ENCODE results near the gene WNT4. TPM values are rescaled to one million over a fixed set of nuclear protein-coding genes. Genes with fewer than 3 reads are reported as not detected.

The WNT4 gene
- total and polyA plus RNA-seq, 10 of the 15 experiments (the other 5 are each of a cell fraction or from before 2014, with no cell fraction given), result 0.01 TPM; not detected in 9

DNA sequence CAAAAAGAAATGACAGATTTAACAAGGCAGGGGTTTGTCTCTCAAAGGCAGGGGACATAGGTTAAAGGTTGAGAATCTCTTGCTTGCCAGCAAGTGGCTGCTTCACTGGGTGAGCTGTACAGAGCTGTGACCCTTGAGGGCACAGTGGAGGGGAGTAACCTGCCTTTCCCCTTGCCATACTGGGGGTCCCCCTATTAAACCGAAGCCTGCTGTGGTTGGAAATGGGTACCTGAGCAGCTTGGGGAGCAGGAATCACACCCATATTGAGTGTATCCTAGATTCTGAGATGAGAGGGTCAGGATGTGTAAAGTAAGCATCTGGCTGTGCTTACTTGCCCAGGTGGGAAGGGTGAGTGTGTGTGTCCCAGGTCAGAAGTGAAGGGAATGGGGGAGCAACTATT is 31.8 kb downstream of the WNT4 start:
- Histone ChIP-seq H2AFZ (ENCODE audit: control insufficient read depth, low read depth, low read length) (no peak overlapping the region), H3K36me3 (ENCODE audit: control insufficient read depth in 2 of 2, insufficient read depth in 2 of 2, low read length in 1 of 2) (peaks cover 15 to 26% of the 10 kb centered on the region in 2 experiments; a peak in 3 of 4 replicates), H3K4me2 (ENCODE audit: control insufficient read depth, insufficient read depth) (no peak overlapping the region), H4K20me1 (ENCODE audit: control insufficient read depth, insufficient read depth) (no peaks in the 10 kb centered on the region; the same call in 1 of the 2 replicates), H3K9me3 (replicated peaks; ENCODE audit: control insufficient read depth, insufficient read depth, low read length) (no peaks in the 10 kb centered on the region), H3K27me3 (replicated peaks in 1 of 2; ENCODE audit: control insufficient read depth in 2 of 2, insufficient read depth in 2 of 2, low read length in 1 of 2) (no peaks in the 10 kb centered on the region), H3K4me3 (no peak overlapping the region), H3K27ac (ENCODE audit: control insufficient read depth, insufficient read depth) (no peak overlapping the region), H3K9ac (ENCODE audit: control insufficient read depth, insufficient read depth, low read length) (no peak overlapping the region), H3K4me1 (ENCODE audit: control insufficient read depth, insufficient read depth, low read length) (peaks cover 16% of the 10 kb centered on the region), H3K79me2 (ENCODE audit: control insufficient read depth, insufficient read depth, low read length) (peaks cover 2% of the 10 kb centered on the region; the same call in 1 of the 2 replicates)
- ChIA-PET CTCF (interaction anchor here (0.6 to 2.1 kb wide), 4 partner anchors 10 to 1436 kb away, joined by 3 to 9 read pairs (median 4); no protein-coding TSS in a partner anchor), SMC1A (ENCODE audit: uncharacterized antibody, unreplicated experiment) (interaction anchor here (1.0 kb wide), 1 partner anchor 87 kb away, joined by 4 read pairs; no protein-coding TSS in a partner anchor), RAD21 (ENCODE audit: unreplicated experiment) (no interaction called here), POLR2A (interaction anchor here (2.0 kb wide), 1 partner anchor 11 kb away, joined by 8 read pairs; no protein-coding TSS in a partner anchor)
- ATAC-seq (no peak), DNase-seq (ENCODE audit: low read depth, low spot score) (no peak), FAIRE-seq (no peak)
- TF ChIP-seq POLR2AphosphoS2 (IDR thresholded peaks at IDR 0.05; ENCODE audit: low read depth, low read length) (peak; percentile 39; the same call in 1 of the 2 replicates), SPI1 (IDR thresholded peaks at IDR 0.05; ENCODE audit: borderline replicate concordance, insufficient read depth, low read depth, low read length) (no peak)
- in situ Hi-C loops (cut with MboI), result no loop called here
- intact Hi-C loops (cut with micrococcal nuclease; ENCODE audit: unreplicated experiment), result no loop called here
- WGBS (ENCODE audit: insufficient coverage, insufficient replicate concordance, low lambda C conversion rate, missing lambda C conversion rate), result 29% methylated on average over 1 of the region's 1 CpG
- TSS peak; percentile 12 for BruUV-seq (replicated peaks)

DNA sequence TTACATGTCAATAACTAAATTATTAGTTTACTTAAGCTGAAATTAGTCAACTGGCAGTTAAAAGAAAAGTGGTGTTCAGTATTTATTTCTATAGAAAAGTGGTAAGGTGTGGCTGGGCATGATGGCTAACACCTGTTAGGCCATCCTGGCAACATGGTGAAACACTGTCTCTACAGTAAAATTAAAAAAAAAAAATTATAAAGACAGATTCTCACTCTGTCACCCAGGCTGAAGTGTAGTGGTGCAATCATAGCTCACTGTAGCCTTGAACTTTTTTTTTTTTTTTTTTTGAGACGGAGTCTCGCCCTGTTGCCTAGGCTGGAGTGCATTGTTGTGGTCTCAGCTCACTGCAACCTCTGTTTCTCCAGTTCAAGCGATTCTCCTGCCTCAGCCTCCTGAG is 32.9 kb downstream of the WNT4 start:
- H3K79me2 ChIP-seq (ENCODE audit: control insufficient read depth, insufficient read depth, low read length), result peaks cover 5% of the 10 kb centered on the region
- FAIRE-seq, result no peak
- no peak for TF ChIP-seq FOXM1 (IDR thresholded peaks at IDR 0.05; ENCODE audit: low read depth, low read length)
- TF ChIP-seq, protein P1, sequence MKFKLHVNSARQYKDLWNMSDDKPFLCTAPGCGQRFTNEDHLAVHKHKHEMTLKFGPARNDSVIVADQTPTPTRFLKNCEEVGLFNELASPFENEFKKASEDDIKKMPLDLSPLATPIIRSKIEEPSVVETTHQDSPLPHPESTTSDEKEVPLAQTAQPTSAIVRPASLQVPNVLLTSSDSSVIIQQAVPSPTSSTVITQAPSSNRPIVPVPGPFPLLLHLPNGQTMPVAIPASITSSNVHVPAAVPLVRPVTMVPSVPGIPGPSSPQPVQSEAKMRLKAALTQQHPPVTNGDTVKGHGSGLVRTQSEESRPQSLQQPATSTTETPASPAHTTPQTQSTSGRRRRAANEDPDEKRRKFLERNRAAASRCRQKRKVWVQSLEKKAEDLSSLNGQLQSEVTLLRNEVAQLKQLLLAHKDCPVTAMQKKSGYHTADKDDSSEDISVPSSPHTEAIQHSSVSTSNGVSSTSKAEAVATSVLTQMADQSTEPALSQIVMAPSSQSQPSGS (IDR thresholded peaks at IDR 0.05; ENCODE audit: low read length), result no peak
- no peak for TF ChIP-seq ZBED1 (IDR thresholded peaks at IDR 0.05; ENCODE audit: borderline replicate concordance)
- TF ChIP-seq, protein P2, sequence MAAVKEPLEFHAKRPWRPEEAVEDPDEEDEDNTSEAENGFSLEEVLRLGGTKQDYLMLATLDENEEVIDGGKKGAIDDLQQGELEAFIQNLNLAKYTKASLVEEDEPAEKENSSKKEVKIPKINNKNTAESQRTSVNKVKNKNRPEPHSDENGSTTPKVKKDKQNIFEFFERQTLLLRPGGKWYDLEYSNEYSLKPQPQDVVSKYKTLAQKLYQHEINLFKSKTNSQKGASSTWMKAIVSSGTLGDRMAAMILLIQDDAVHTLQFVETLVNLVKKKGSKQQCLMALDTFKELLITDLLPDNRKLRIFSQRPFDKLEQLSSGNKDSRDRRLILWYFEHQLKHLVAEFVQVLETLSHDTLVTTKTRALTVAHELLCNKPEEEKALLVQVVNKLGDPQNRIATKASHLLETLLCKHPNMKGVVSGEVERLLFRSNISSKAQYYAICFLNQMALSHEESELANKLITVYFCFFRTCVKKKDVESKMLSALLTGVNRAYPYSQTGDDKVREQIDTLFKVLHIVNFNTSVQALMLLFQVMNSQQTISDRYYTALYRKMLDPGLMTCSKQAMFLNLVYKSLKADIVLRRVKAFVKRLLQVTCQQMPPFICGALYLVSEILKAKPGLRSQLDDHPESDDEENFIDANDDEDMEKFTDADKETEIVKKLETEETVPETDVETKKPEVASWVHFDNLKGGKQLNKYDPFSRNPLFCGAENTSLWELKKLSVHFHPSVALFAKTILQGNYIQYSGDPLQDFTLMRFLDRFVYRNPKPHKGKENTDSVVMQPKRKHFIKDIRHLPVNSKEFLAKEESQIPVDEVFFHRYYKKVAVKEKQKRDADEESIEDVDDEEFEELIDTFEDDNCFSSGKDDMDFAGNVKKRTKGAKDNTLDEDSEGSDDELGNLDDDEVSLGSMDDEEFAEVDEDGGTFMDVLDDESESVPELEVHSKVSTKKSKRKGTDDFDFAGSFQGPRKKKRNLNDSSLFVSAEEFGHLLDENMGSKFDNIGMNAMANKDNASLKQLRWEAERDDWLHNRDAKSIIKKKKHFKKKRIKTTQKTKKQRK (IDR thresholded peaks at IDR 0.05; ENCODE audit: low read depth, low read length), result no peak
- TF ChIP-seq, protein P3, sequence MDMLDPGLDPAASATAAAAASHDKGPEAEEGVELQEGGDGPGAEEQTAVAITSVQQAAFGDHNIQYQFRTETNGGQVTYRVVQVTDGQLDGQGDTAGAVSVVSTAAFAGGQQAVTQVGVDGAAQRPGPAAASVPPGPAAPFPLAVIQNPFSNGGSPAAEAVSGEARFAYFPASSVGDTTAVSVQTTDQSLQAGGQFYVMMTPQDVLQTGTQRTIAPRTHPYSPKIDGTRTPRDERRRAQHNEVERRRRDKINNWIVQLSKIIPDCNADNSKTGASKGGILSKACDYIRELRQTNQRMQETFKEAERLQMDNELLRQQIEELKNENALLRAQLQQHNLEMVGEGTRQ (IDR thresholded peaks at IDR 0.05; ENCODE audit: borderline replicate concordance, low read depth, low read length), result no peak
- TF ChIP-seq MYB (IDR thresholded peaks at IDR 0.05; ENCODE audit: borderline replicate concordance, low read depth, low read length), result no peak
- TF ChIP-seq SMC3 (IDR thresholded peaks at IDR 0.05; ENCODE audit: borderline replicate concordance, low read length), result no peak
- no peak for TF ChIP-seq CREM (IDR thresholded peaks at IDR 0.05; ENCODE audit: low read depth)
- no peak for TF ChIP-seq CBX3 (IDR thresholded peaks at IDR 0.05; ENCODE audit: borderline replicate concordance, low read depth)

More for the DNA sequence above, 32.9 kb downstream of the WNT4 start:
- in situ Hi-C loops (cut with MboI) (no loop called here), intact Hi-C loops (cut with micrococcal nuclease; ENCODE audit: unreplicated experiment) (no loop called here)
- no peak for ATAC-seq
- Histone ChIP-seq H3K4me3 (no peak overlapping the region), H4K20me1 (ENCODE audit: control insufficient read depth, insufficient read depth) (no peaks in the 10 kb centered on the region; the same call in 1 of the 2 replicates), H3K4me2 (ENCODE audit: control insufficient read depth, insufficient read depth) (no peak overlapping the region), H3K9me3 (replicated peaks; ENCODE audit: control insufficient read depth, insufficient read depth, low read length) (no peaks in the 10 kb centered on the region), H3K27me3 (replicated peaks in 1 of 2; ENCODE audit: control insufficient read depth in 2 of 2, insufficient read depth in 2 of 2, low read length in 1 of 2) (no peaks in the 10 kb centered on the region), H2AFZ (ENCODE audit: control insufficient read depth, low read depth, low read length) (no peak overlapping the region), H3K9ac (ENCODE audit: control insufficient read depth, insufficient read depth, low read length) (no peak overlapping the region), H3K36me3 (ENCODE audit: control insufficient read depth in 2 of 2, insufficient read depth in 2 of 2, low read length in 1 of 2) (peaks cover 15 to 25% of the 10 kb centered on the region in 2 experiments; a peak in 3 of 4 replicates), H3K4me1 (ENCODE audit: control insufficient read depth, insufficient read depth, low read length) (peaks cover 8% of the 10 kb centered on the region), H3K27ac (ENCODE audit: control insufficient read depth, insufficient read depth) (no peak overlapping the region)
- ChIA-PET POLR2A (interaction anchor here (2.0 kb wide), 1 partner anchor 9 kb away, joined by 8 read pairs; no protein-coding TSS in a partner anchor), RAD21 (ENCODE audit: unreplicated experiment) (no interaction called here), CTCF (interaction anchor here (0.7 to 2.1 kb wide), 4 partner anchors 9 to 306 kb away, joined by 3 to 9 read pairs (median 4); no protein-coding TSS in a partner anchor), SMC1A (ENCODE audit: uncharacterized antibody, unreplicated experiment) (interaction anchor here (1.0 to 1.7 kb wide), 2 partner anchors 11 to 86 kb away, joined by 4 to 5 read pairs; no protein-coding TSS in a partner anchor)
- BruUV-seq (replicated peaks), result no TSS peak
- 100% methylated on average over 1 of the region's 3 CpGs for WGBS (ENCODE audit: insufficient coverage, insufficient replicate concordance, low lambda C conversion rate, missing lambda C conversion rate)
- DNase-seq (ENCODE audit: low read depth, low spot score), result no peak
